Astrocyte (in vitro differentiated cells and primary cell): Measurements from ENCODE around the gene METTL15. TPM values are rescaled to one million over a fixed set of nuclear protein-coding genes. Genes with fewer than 3 reads are reported as not detected.
"Not testable (repeated sequence)": the region's sequence is repeated elsewhere in the genome, so short reads cannot be mapped to it uniquely, and the experiment has no call there.

Experiments
- DNase-seq: peaks from one replicate; pipeline ENCODE4 v3.0.0-alpha.2; 2010; ENCODE audit warnings: low read depth
- FAIRE-seq: peaks from 2 replicates; lab custom pipeline; 2011; peaks lifted over from hg19 to GRCh38; lab: Jason Lieb, UNC
- H2AFZ ChIP-seq: 2 replicates; pipeline ENCODE4 v1.6.0; 2012; ENCODE audit warnings: low read depth, low read length, inconsistent platforms
- H3K27ac ChIP-seq: 2 replicates; pipeline ENCODE4 v1.5.1; 2011; ENCODE audit warnings: low read depth, low read length, inconsistent platforms
- H3K27me3 ChIP-seq: 2 replicates; pipeline ENCODE4 v1.6.0; 2011; ENCODE audit warnings: low read length, inconsistent platforms; ENCODE audit not compliant: insufficient read depth
- H3K36me3 ChIP-seq: 2 replicates; pipeline ENCODE4 v1.5.1; 2011; ENCODE audit warnings: low read length, inconsistent platforms; ENCODE audit not compliant: insufficient read depth
- H3K4me1 ChIP-seq: 2 replicates; pipeline ENCODE4 v1.5.1; 2011; ENCODE audit warnings: low read length, inconsistent platforms; ENCODE audit not compliant: insufficient read depth
- H3K4me2 ChIP-seq: 2 replicates; pipeline ENCODE4 v1.6.0; 2012; ENCODE audit warnings: low read length, inconsistent platforms
- H3K4me3 ChIP-seq: 2 replicates; pipeline ENCODE4 v1.5.1; 2011; ENCODE audit warnings: low read depth, mild to moderate bottlenecking, low read length, inconsistent platforms; ENCODE audit not compliant: insufficient read depth
- H3K79me2 ChIP-seq: 2 replicates; pipeline ENCODE4 v1.6.0; 2012; ENCODE audit warnings: mild to moderate bottlenecking, low read length, inconsistent platforms; ENCODE audit not compliant: insufficient read depth
- H3K9ac ChIP-seq: 2 replicates; pipeline ENCODE4 v1.6.0; 2012; ENCODE audit warnings: mild to moderate bottlenecking, low read length, inconsistent platforms
- H3K9me3 ChIP-seq: 2 replicates; pipeline ENCODE4 v1.5.1; 2012; ENCODE audit warnings: low read depth, mild to moderate bottlenecking, low read length, inconsistent platforms; ENCODE audit not compliant: insufficient read depth
- H4K20me1 ChIP-seq: 2 replicates; pipeline ENCODE4 v1.6.0; 2012; ENCODE audit warnings: low read length, inconsistent platforms; ENCODE audit not compliant: insufficient read depth
- H3K27ac Mint-ChIP-seq: one replicate; pipeline ENCODE4 v1.8.0; 2021; ENCODE audit warnings: mild to moderate bottlenecking, mixed read lengths; ENCODE audit not compliant: unreplicated experiment
- H3K27me3 Mint-ChIP-seq: one replicate; pipeline ENCODE4 v1.8.0; 2021; ENCODE audit warnings: low read depth, mixed read lengths; ENCODE audit not compliant: unreplicated experiment
- H3K36me3 Mint-ChIP-seq: one replicate; pipeline ENCODE4 v1.8.0; 2021; ENCODE audit warnings: low read depth, mixed read lengths; ENCODE audit not compliant: unreplicated experiment
- H3K4me1 Mint-ChIP-seq: one replicate; pipeline ENCODE4 v1.8.0; 2021; ENCODE audit warnings: low read depth, mixed read lengths; ENCODE audit not compliant: unreplicated experiment
- H3K4me3 Mint-ChIP-seq: one replicate; pipeline ENCODE4 v1.8.0; 2021; ENCODE audit warnings: mild to moderate bottlenecking, moderate library complexity, mixed read lengths; ENCODE audit not compliant: unreplicated experiment
- H3K9me3 Mint-ChIP-seq: one replicate; pipeline ENCODE4 v1.8.0; 2021; ENCODE audit warnings: mild to moderate bottlenecking, mixed read lengths; ENCODE audit not compliant: unreplicated experiment
- CTCF ChIP-seq: IDR thresholded peaks from 2 replicates; pipeline ENCODE4 v1.5.1; 2011; ENCODE audit warnings: low read depth, mild to moderate bottlenecking, inconsistent platforms, low read length, moderate library complexity; ENCODE audit not compliant: insufficient read depth
- EZH2 ChIP-seq: IDR thresholded peaks from 2 replicates; pipeline ENCODE4 v1.6.1; 2012; ENCODE audit warnings: mild to moderate bottlenecking, low read length, inconsistent platforms; ENCODE audit not compliant: insufficient read depth
- total RNA-seq: library from RNA; stranded (reverse); gene quantifications from 2 replicates; pipeline ENCODE4 v1.2.1, GENCODE V29; 2021

The METTL15 gene
- total RNA-seq, 1 donor from 2014 or later: 10.8 TPM

- no peaks in the 10 kb centered on the region for H3K27me3 ChIP-seq
- Mint-ChIP-seq H3K9me3 (peaks cover 5% of the 10 kb centered on the region), H3K4me3 (no peak overlapping the region), H3K27me3 (no peaks in the 10 kb centered on the region), H3K27ac (no peak overlapping the region), H3K36me3 (peaks cover 18% of the 10 kb centered on the region), H3K4me1 (no peaks in the 10 kb centered on the region)
- no peak overlapping the region for H3K9ac ChIP-seq
- no peak overlapping the region for H3K27ac ChIP-seq
- H4K20me1 ChIP-seq: no peaks in the 10 kb centered on the region
- H3K36me3 ChIP-seq: no peaks in the 10 kb centered on the region
- DNase-seq (no peak), FAIRE-seq (no peak)
- no peaks in the 10 kb centered on the region for H3K4me1 ChIP-seq
- no peak overlapping the region for H3K4me3 ChIP-seq
- no peaks in the 10 kb centered on the region for H3K79me2 ChIP-seq
- no peak overlapping the region for H2AFZ ChIP-seq
- TF ChIP-seq CTCF (no peak), EZH2 (no peak)
- no peak overlapping the region for H3K4me2 ChIP-seq
- H3K9me3 ChIP-seq: no peaks in the 10 kb centered on the region
Observed at GRCh38 chr11:28268925-28269324, 160.7 kb downstream of the METTL15 start.

- no peaks in the 10 kb centered on the region for H3K79me2 ChIP-seq
- no peaks in the 10 kb centered on the region for H3K27me3 Mint-ChIP-seq
- no peak overlapping the region for H3K4me3 Mint-ChIP-seq
- H3K36me3 Mint-ChIP-seq: peaks cover 18% of the 10 kb centered on the region
- H3K9me3 ChIP-seq: no peaks in the 10 kb centered on the region
- H3K4me2 ChIP-seq: no peak overlapping the region
- no peak for FAIRE-seq
- H3K9me3 Mint-ChIP-seq: peaks cover 5% of the 10 kb centered on the region
- no peak for DNase-seq
- H3K27ac Mint-ChIP-seq: no peak overlapping the region
- H3K9ac ChIP-seq: no peak overlapping the region
- no peak overlapping the region for H3K27ac ChIP-seq
- H3K27me3 ChIP-seq: no peaks in the 10 kb centered on the region
- no peaks in the 10 kb centered on the region for H3K4me1 ChIP-seq
- no peak overlapping the region for H3K4me3 ChIP-seq
- TF ChIP-seq EZH2 (no peak), CTCF (no peak)
- H4K20me1 ChIP-seq: no peaks in the 10 kb centered on the region
- no peaks in the 10 kb centered on the region for H3K4me1 Mint-ChIP-seq
- H2AFZ ChIP-seq: no peak overlapping the region
- no peaks in the 10 kb centered on the region for H3K36me3 ChIP-seq
Observed at GRCh38 chr11:28269586-28269985, 161.4 kb downstream of the METTL15 start.

- H3K27me3 Mint-ChIP-seq, H3K36me3 Mint-ChIP-seq, FAIRE-seq, H3K9ac ChIP-seq, H3K4me3 ChIP-seq, H2AFZ ChIP-seq, H3K27ac Mint-ChIP-seq, H3K27me3 ChIP-seq, H3K79me2 ChIP-seq, H3K9me3 ChIP-seq, H4K20me1 ChIP-seq, DNase-seq, H3K9me3 Mint-ChIP-seq, H3K27ac ChIP-seq, H3K4me1 ChIP-seq, H3K4me1 Mint-ChIP-seq, H3K4me3 Mint-ChIP-seq, H3K36me3 ChIP-seq, H3K4me2 ChIP-seq: not testable (repeated sequence)
Observed at GRCh38 chr11:28272247-28272646, 164.1 kb downstream of the METTL15 start.
